EH (cell line): ENCODE measurements around the gene PCDHB2.
"Not testable (repeated sequence)": the region's sequence is repeated elsewhere in the genome, so short reads cannot be mapped to it uniquely, and the experiment has no call there.

Experiments
- DNase-seq: peaks from one replicate; pipeline ENCODE4 v3.0.0-alpha.2; 2015; ENCODE audit warnings: low read depth

PCDHB2 gene

DNA sequence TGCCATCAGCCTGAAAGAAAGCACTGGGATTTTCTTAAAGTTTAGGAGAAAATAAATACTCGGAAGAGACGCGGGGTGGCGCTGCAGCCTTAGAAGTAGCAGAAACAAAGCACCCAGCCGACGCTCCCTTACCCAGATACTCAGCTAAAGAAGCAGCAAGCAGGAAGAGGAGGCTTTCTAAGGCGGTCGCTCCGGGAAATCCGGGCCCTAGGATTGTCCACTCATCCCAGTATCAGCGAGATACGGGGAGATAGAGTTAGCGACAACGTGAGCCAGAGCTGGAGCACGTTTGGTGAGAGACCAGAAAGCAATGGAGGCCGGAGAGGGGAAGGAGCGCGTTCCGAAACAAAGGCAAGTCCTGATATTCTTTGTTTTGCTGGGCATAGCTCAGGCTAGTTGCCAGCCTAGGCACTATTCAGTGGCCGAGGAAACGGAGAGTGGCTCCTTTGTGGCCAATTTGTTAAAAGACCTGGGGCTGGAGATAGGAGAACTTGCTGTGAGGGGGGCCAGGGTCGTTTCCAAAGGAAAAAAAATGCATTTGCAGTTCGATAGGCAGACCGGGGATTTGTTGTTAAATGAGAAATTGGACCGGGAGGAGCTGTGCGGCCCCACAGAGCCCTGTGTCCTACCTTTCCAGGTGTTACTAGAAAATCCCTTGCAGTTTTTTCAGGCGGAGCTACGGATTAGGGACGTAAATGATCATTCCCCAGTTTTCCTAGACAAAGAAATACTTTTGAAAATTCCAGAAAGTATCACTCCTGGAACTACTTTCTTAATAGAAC is at the start of gene PCDHB2:
PCDHB2 (plus strand) TSS at position 135 of the 782 bp plus-strand sequence; CDS start at position 311, 176 bp downstream.
- DNase-seq: peak; percentile 62

DNA sequence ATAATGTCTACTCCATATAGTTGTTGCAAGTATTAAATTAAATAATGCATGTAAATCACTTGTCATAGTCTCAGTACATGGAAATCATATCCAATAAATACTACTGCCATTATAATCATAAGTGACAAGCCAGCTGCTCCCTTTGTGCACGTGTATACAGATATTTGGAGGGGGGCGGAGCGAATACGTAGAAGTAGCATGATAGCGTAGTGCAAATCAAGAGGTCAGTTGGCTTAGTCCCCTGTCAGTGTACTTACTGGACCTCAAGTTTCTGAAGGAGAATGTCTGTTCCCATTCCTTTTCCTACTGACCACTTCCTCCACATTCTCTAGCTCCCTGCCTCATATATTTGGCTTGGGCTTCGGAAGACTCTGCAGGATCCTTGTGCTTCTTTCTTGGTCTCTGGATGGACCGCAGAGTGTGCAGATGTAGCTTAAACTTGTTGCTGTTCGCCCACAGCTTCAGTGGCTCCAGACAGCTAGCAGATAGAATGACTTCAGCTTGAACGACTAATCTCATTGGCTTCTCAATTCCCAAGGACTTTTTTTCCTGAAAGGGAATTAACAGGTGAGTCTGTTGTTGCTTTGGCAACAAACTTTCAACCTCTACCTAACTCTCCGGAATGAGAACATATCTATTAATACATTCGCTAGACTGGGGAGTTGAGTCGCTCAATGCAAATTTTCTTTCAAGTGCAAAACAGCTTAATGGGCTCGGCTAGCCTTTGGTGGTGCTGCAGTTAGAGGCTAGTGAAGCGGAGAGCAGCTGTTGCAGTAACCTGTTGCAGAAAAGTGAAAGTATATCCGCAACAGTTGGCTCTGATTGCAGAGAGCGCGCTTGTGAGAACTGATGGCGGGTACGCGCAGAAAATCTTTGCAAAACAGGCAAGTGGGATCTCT is 43.5 kb upstream of the PCDHB2 start, which contains the start of gene PCDHB1:
PCDHB1 (plus strand) TSS at position 753 of the 899 bp plus-strand sequence; CDS start at position 850, 97 bp downstream.
- DNase-seq: no peak

DNA sequence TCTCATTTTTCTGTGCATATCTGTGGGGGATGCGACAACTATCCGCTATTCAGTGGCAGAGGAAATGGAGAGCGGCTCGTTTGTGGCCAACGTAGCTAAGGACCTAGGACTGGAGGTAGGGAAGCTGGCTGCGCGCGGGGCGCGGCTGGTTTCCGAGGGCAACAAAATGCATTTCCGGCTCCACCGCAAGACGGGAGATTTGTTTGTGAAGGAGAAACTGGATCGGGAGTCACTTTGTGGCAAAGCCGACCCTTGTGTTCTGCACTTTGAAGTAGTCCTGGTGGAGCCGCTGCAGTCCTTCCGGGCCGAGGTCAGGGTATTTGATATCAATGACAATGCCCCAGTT is 42.9 kb upstream of the PCDHB2 start:
- DNase-seq: no peak

DNA sequence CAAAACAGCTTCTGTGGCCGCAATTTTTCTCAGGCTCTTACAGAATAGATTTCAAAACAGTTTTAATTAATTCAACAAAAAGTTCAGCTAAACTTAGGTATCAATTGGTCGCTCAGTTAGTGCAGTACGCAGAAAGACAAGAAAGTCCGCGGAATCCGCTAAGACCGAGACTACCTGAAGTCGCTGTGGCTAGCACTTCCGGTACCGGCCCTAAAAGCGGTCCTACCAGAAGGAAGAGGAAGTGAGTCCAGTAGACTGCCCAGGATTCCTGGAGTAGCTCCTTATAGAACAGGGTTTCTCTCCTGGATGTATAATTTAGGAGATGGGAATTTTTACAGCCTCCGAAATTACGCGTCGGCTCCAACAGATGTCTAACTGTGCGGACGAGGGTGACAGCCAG is 16.6 kb upstream of the PCDHB2 start:
- no peak for DNase-seq

DNA sequence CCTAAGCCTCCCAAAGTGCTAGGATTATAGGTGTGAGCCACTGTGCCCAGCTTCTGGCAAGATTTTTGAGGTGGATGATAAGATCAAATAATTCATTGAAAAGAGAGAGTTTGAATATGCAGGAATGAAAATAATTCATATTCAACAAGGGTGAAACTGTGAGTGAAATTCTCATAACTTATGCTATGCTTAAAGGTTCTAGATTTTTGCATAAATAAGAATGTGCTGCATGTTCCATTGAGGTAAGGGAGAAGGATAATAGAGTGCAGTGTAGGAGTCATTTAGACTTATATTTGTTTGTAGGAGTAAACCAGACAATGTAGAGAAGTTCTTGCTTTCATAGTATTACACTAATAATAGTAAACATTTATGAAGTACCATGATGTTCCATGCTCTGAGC is 12.2 kb upstream of the PCDHB2 start:
- no peak for DNase-seq

DNA sequence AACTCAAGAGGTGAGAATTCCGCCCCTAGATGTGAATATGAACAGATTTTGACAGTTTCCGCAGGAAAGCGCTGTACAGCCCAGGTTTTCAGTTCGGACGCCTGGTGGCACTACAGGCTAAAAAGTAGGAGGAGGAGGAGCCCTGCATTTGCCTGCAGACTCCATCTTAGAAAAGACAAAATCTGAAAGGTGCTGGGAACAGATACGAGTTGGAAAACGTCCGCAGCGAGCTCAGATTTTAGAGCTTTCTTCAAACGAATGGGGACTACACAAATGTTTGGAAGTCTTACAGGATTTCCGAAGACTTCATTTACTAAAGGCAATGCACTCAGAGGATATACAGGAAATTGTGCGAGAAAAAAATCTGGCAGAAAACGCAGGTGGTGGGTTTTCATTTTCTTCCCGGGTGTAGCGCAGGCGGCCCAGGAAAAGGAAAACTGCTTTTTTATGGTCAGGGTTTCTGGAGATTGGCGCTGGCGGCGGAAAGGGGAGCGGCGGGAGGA is 9.9 kb upstream of the PCDHB2 start:
- DNase-seq: peak; percentile 55

DNA sequence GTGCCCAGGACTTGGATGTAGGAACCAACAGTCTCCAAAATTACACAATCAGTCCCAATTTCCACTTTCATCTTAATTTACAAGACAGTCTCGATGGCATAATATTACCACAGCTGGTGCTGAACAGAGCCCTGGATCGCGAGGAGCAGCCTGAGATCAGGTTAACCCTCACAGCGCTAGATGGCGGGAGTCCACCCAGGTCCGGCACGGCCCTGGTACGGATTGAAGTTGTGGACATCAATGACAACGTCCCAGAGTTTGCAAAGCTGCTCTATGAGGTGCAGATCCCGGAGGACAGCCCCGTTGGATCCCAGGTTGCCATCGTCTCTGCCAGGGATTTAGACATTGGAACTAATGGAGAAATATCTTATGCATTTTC is 837 bp downstream of the PCDHB2 start:
- DNase-seq: no peak

DNA sequence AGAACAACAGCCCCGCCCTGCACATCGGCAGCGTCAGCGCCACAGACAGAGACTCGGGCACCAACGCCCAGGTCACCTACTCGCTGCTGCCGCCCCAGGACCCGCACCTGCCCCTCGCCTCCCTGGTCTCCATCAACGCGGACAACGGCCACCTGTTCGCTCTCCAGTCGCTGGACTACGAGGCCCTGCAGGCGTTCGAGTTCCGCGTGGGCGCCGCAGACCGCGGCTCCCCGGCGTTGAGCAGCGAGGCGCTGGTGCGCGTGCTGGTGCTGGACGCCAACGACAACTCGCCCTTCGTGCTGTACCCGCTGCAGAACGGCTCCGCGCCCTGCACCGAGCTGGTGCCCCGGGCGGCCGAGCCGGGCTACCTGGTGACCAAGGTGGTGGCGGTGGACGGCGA is 1.8 kb downstream of the PCDHB2 start:
- not testable (repeated sequence) for DNase-seq

DNA sequence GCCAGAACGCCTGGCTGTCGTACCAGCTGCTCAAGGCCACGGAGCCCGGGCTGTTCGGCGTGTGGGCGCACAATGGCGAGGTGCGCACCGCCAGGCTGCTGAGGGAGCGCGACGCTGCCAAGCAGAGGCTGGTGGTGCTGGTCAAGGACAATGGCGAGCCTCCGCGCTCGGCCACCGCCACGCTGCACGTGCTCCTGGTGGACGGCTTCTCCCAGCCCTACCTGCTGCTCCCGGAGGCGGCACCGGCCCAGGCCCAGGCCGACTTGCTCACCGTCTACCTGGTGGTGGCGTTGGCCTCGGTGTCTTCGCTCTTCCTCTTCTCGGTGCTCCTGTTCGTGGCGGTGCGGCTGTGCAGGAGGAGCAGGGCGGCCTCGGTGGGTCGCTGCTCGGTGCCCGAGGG is 2.2 kb downstream of the PCDHB2 start:
- not testable (repeated sequence) for DNase-seq

DNA sequence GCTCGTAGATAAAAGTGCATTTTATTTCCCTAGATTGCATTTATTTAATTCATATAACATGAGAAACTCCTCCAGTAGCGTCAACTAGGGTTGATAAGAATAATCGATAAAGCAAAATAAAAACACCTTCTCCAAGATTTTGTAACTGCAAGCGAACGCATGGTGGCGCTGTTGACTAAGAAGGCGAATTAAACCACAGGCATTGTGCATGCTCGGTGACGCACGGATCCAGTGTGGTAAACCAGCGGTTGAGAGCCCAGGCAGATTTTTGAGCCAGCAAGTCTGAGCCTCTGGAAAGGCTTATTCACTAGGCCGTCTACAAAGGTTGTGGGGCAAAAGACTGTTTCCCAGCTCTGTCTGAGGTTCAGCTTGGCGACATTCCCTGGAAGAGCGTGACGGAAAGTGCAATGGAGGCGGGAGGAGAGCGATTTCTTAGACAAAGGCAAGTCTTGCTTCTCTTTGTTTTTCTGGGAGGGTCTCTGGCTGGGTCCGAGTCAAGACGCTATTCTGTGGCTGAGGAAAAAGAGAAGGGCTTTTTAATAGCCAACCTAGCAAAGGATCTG is 5.9 kb downstream of the PCDHB2 start, which contains the start of gene PCDHB3:
PCDHB3 (plus strand) TSS at position 231 of the 563 bp plus-strand sequence; CDS start at position 408, 177 bp downstream.
- DNase-seq: peak; percentile 15

DNA sequence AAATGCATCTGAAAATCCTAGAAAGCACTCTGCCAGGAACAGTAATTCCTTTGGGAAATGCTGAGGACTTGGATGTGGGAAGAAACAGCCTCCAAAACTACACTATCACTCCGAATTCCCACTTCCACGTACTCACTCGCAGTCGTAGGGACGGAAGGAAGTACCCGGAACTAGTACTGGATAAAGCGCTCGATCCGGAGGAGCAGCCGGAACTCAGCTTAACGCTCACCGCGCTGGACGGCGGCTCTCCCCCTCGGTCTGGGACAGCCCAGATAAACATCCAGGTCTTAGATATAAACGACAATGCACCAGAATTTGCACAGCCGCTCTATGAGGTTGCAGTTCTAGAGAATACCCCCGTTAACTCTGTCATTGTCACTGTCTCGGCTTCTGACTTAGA is 6.6 kb downstream of the PCDHB2 start:
- DNase-seq: no peak

DNA sequence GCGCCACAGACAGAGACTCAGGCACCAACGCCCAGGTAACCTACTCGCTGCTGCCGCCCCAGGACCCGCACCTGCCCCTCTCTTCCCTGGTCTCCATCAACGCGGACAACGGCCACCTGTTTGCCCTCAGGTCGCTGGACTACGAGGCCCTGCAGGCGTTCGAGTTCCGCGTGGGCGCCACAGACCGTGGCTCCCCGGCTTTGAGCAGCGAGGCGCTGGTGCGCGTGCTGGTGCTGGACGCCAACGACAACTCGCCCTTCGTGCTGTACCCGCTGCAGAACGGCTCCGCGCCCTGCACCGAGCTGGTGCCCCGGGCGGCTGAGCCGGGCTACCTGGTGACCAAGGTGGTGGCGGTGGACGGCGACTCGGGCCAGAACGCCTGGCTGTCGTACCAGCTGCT is 7.7 kb downstream of the PCDHB2 start:
- DNase-seq: not testable (repeated sequence)

DNA sequence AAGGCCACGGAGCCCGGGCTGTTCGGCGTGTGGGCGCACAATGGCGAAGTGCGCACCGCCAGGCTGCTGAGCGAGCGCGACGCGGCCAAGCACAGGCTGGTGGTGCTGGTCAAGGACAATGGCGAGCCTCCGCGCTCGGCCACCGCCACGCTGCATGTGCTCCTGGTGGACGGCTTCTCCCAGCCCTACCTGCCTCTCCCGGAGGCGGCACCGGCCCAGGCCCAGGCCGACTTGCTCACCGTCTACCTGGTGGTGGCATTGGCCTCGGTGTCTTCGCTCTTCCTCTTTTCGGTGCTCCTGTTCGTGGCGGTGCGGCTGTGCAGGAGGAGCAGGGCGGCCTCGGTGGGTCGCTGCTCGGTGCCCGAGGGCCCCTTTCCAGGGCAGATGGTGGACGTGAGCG is 8.1 kb downstream of the PCDHB2 start:
- not testable (repeated sequence) for DNase-seq

DNA sequence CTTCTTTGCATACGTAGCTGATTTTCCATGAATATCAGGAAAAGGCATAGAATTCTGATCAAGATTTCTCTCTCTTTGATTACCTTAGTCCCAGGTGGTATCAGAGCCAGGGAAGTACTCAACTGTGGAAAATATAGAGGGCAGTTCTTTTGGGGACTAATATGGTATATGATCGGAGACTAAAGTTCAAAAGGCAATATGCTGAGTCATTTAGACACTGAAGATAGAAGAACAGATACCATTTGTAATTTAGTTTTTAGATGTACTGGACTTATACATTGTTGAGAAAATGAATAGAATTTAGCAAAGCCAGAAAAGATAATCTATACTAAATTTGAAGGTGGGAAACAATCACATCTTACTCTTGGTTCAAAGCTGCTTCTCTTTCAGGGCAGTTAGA is 10.9 kb downstream of the PCDHB2 start:
- DNase-seq: no peak

DNA sequence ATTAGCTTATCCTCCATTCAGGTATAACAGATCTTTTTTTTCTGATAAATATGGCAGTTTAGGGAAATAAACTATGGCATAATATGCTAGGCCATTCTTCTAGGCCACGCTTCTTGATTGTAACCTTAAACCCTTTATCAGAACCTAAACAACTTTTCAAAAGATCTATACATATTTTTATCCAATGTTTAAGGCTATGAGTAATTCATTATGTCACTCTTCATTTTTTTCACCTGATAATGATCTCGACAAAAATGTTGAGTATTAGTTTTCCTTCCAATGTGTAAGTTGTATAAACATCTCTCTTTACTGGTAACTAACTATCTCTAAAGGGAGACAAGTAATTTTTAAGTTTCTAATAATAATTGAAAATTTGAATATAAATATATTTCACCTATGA is 24.8 kb downstream of the PCDHB2 start:
- no peak for DNase-seq

DNA sequence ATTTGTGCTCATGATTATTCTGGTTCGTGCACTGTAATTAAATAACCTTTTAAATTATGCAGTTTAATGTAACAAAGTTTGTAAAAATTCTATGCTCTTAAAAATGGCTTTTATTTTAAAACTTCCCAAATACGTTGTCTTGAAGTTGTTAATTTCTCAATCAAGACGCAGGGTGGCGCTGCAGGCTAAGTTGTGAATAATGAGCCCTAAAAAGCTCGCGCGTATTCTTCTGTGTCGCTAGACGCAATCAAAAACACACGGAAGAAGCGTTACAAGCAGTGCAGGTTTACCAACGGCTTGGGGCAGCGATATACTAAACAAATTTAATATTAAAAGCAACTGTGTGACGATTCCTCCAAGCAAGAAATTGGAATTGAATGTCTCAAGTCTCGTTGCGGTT is 27.1 kb downstream of the PCDHB2 start, which contains the start of gene PCDHB4:
PCDHB4 (plus strand) TSS at position 256 of the 400 bp plus-strand sequence. CDS start 181 bp downstream, outside the sequence.
- DNase-seq: no peak

DNA sequence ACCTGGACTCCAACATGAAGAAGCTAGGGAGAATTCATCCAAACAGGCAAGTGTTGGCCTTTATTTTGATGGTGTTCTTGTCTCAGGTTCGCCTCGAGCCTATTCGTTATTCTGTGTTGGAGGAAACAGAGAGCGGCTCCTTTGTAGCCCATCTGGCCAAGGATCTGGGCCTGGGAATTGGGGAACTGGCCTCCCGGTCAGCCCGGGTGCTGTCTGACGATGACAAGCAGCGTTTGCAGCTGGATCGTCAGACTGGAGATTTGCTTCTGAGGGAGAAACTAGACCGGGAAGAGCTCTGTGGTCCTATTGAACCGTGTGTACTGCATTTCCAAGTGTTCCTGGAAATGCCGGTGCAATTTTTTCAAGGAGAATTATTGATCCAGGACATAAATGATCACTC is 27.6 kb downstream of the PCDHB2 start:
- no peak for DNase-seq

DNA sequence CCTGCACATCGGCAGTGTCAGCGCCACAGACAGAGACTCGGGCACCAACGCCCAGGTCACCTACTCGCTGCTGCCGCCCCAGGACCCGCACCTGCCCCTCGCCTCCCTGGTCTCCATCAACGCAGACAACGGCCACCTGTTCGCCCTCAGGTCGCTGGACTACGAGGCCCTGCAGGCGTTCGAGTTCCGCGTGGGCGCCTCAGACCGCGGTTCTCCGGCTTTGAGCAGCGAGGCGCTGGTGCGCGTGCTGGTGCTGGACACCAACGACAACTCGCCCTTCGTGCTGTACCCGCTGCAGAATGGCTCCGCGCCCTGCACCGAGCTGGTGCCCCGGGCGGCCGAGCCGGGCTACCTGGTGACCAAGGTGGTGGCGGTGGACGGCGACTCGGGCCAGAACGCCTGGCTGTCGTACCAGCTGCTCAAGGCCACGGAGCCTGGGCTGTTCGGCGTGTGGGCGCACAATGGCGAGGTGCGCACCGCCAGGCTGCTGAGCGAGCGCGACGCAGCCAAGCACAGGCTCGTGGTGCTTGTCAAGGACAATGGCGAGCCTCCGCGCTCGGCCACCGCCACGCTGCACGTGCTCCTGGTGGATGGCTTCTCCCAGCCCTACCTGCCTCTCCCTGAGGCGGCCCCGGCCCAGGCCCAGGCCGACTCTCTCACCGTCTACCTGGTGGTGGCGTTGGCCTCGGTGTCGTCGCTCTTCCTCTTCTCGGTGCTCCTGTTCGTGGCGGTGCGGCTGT is 29.2 kb downstream of the PCDHB2 start:
- DNase-seq: not testable (repeated sequence)

DNA sequence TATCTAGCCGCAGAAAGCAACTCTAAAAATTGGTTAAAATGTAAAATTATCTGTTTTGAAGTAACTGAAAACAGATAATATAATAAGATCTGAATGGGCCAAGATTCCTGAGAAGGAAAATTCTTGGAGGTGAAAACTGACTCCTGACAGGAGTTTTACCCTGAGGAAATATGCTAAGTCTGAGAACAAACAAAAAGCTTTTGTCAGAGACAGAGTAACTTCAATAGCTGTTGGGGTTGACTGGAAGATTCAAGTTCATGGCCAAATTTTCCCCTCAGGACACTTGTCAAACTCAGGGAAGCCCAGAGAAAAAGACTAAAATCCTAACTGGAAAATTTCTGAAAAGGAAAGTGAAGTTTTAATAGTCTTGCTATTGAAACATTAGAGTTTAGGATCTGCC is 32.9 kb downstream of the PCDHB2 start:
- no peak for DNase-seq

DNA sequence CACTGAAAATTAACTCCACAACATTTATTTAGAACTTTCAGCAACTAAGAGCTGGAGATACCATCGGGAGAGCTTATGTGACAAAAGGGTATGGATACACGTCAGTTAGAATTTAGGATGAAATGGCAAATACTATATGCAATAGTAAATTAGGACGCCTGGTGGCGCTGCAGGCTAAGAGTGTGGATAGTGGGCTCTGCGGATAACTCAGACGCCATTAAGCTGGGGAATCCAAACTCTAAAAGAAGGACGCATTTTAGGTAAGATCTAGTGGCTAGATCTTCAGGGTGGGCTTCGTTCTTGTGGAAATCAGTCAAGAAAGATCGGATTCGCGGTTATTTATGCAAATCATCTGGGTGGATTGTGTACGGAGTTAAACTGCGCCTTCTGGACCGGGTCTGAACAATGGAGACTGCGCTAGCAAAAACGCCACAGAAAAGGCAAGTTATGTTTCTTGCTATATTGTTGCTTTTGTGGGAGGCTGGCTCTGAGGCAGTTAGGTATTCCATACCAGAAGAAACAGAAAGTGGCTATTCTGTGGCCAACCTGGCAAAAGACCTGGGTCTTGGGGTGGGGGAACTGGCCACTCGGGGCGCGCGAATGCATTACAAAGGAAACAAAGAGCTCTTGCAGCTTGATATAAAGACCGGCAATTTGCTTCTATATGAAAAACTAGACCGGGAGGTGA is 40.8 kb downstream of the PCDHB2 start, which contains the start of gene PCDHB5:
PCDHB5 (plus strand) TSS at position 177 of the 688 bp plus-strand sequence; CDS start at position 406, 229 bp downstream.
- no peak for DNase-seq
